ENCODE results near the gene SYNE3. TPM values are rescaled to one million over a fixed set of nuclear protein-coding genes. Genes with fewer than 3 reads are reported as not detected.
A peak's percentile ranks its signal among the peaks of the same experiment; 100 is the strongest.

The SYNE3 gene
- 6.1 and 7.1 TPM in 2 replicates for total RNA-seq

DNA sequence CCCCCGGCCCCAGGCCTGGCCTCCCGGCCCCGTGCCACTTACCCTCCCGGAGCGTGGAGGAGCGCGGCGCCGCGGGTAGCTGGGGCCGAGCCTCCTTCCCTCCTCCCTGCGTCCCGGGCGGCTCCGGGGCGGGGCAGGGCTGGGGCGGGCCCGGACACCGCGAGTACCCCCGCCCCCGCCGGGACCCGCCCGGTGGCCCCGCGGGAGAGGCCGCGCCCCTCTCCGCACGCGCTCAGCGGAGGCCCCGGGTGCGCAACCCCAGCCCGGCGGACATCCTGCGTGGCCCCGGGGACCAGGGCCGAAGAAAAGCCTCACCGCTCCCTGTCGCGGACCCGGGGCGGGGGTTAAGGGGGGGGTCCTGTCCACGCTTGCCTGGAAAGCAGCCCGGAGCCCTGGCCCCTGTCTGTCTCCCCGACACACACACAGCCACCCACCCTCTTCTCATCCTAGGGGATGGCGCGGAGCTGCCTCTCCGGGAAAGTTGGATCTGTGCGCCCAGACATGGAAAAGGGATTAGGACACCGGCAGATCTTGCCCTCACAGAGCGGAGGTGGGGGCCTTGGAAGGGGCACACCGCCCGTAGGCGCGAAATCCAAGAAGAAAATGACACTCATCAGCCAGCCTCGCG is at the start of gene SYNE3:
SYNE3 (minus strand) TSS at position 97 of the 628 bp plus-strand sequence. CDS start 40,829 bp downstream, outside the sequence.

GRCh38 chr14:95534299-95535225 is 18.1 kb upstream of the SYNE3 start, which contains the start of gene GLRX5:
Gene GLRX5 (plus strand): TSS chr14:95535050. CDS start chr14:95535090, 40 bp downstream.

Small RNAs within 50 kb of the gene (small RNA-seq; reads per million reads assigned to genes)
- gene SCARNA13, result 162 reads per million, percentile 98 among the genes with 10 or more reads in this experiment

Other genes starting within 250 kb of the SYNE3 start
- 53.8 and 59.4 TPM in 2 replicates for gene CLMN, start 196.7 kb downstream of the SYNE3 start, total RNA-seq
- gene GLRX5, start 18.4 kb upstream of the SYNE3 start, total RNA-seq, result 16.1 and 43.1 TPM in 2 replicates
- not detected in 2 replicates for gene TCL1B, start 169.8 kb upstream of the SYNE3 start, total RNA-seq
- not detected in 2 replicates for gene TCL1A, start 197.5 kb upstream of the SYNE3 start, total RNA-seq

Data from placental epithelial cell (primary cell).